Kasumi-1 (cell line): ENCODE results near the gene ZNF516.

Experiments used
- DNase-seq, 2 experiments: peaks; one replicate each; lab custom pipeline; 2025; lab: John Stamatoyannopoulos, UW

Gene ZNF516

DNA sequence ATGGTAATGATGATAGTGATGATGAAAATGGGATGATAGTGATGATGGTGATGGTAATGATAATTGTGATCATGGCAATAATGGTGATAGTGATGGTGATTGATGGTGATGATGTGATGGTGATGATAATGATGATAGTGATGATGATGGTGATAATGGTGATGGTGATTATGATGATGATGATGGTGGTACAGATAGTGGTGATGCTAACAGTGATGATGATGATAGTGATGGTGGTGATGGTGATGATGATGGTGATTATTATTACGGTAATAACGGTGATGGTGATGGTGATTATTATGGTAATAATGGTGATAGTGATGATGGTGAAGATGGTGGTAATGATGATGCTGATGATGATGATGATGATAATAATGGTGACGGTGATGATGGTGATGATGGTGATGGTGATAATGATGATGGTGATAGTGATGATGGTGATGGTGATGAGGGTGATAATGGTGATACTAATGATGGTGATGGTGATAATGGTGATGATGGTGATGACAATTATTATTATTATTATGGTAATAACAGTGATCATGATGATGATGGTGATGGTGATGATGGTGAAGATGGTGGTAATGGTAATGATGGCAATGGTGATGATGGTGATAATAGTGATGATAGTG, 151.0 kb downstream of the ZNF516 start:
- no peak for DNase-seq

DNA sequence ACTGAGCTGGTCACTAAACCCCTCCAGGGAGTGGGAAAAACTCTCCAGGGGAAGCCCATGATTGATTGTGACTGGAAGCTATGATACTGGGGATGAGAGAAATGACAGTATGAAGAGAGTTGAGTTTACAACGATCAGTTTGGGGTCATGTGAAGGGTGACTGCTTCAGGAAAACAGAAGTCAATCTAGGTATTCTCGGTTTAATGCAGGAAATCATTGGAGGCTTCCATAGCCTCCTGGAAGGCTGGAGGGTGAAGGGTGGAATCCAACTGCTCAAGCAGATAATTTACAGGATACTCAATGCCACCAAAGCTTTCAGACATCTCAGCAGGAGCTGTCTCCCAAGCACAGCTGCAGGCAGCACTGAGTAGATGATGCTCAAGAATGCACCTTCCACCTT, 154.6 kb downstream of the ZNF516 start:
- no peak for DNase-seq

DNA sequence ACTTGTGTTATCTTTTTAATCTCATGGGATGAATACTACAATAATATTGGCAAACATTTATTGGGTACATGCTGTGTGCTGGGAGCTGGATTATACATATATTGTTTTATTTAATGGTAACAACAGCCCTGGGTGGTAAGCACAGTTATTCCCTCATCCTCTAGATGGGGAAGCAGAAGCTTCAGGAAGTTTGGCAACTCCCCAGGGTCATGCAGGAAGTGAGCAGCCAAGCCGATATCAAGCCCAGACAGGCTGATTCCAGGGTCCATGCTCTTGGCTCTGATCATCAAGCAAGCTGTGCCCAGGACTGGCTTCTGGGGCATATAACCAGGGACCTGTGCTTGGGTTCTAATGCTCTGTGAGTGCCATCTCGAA, 155.8 kb downstream of the ZNF516 start:
- DNase-seq, result peak; percentile 19 to 52

DNA sequence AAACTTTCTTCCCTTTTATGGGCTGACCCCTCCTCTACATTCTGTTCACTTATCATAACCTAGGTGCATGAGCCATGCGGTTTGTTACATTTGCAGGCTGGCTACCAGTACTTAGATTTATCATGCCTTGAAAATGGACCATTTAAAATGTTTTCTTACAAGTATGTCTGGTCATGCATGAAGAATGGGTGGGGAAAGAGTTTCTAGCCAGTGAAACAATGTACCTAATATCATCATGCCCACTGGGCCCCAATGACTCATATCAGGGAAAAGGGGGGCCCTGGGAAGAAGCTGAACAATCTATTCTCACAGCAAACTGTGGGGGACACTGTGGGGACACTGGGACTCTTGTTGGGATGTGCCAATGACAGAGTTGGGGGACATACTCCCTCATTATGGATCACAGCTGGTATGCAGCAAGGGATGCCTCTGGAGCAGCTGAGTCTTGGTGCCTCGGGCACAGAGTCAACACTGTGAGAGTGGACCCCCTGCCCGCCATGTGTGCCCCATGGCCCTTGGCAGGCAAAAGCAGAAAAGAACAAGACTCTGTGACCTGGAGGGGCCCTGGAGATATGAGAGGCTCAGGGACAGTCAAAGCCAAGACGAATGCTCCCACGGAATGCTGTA, 156.3 kb downstream of the ZNF516 start:
- no peak for DNase-seq

DNA sequence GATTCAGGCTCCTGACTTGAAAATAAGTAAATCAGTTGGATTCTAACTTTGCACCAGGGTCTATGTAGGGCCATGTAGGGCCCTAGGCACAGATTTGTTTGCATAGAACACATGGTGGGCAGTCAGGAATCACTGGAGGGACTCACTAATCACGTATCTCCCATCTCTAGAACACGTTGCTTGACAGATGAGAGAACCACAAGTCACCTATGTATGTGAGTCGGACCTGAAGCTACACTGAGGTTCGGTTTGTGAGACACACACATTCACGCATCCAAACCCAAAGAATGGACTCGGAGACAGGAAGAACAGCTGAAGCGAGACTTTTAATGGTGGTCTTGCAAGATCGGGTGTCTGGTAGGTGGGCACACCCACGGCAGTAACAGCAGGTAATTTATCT, 157.0 kb downstream of the ZNF516 start:
- DNase-seq, result no peak

DNA sequence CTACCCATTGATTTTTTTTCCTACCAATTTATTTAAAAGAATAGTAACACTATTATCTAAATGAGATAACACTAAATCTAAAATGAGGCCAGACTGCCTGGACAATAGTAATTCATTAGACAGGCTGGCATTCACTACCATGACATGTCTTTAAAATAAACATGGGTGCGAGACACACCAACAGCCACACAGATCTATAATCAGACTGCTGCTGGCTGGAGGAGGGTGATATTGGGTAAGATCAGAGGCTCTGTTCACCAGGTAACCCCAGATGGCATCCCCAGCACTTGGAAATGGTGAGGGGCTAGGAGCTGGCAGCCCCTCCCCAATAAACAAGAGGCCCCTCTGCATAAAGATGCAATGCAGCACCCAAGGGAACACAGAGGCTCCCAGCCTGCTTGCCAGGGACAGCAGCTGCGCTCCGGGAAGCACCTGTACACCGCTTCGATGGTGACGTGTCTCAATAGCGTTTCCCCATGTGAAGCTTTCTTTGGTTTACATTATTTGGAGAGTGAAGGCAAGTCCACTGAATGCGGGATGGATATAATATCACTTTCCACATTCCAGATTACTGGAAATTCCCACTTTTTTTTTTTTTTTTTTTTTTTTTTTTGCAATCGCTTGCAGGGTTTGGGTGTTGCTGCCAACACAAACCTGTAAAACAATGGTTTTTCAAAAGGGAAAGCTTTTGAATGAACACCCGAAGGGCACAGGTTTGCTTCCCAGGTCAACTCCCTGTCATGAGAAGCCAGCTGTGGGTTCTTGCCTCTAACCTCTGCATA, 159.0 kb downstream of the ZNF516 start:
- DNase-seq, result no peak

DNA sequence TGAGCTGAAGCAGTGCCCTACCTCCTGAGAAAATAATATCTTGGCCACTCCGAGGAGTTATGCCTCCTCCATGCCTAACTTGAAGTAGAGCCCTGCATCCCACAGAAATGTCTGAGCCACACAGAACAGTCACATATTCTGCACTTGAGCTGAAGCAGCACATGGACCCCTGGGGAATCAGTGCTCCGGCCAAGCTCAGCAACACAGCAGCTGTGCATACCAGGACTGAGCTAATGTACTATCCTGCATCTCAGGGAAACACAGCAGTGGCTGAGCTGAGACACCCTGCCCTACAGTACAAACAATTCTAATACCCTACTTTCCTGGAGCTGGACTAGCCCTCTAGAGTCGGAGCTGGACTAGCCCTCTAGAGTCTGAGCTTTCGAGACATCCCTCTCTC, 166.9 kb downstream of the ZNF516 start:
- DNase-seq, result no peak

DNA sequence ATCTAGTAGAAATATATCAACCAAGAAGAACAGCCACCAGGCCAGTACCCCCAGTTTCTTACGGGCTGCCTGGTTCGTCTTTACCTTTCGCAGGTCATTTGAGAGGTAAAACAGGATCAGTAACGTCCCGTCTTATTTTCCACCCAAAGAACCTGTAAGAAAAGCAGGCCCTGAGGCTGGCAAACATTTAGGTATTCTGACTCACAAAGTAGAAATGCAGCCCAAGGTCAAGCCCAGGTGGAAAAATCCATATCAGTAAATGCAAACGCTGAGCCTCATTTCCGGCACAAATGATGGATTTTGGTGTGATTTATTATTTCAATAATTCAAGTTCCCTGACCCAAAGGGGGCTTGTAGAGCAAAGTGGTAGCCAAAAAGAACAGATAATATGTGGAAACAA, 171.2 kb downstream of the ZNF516 start:
- no peak for DNase-seq

DNA sequence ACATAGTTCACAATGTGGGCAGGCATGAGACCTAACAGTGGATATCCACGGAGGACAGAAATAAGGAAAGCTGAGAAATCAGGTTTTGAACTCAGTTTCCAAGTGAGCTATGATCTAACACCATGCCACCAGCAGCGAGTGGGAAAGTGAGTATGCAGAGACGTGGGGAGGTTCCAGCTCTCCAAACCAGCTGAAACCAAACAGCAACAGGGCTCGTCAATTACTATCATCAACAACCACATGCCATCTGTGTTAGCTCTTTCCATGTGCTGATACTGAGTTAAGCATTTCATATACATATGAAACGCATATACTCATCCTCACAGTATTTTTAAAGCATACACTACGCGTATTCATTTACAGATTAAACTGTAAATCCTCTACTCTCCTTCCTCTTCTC, 172.4 kb downstream of the ZNF516 start:
- DNase-seq, result no peak

DNA sequence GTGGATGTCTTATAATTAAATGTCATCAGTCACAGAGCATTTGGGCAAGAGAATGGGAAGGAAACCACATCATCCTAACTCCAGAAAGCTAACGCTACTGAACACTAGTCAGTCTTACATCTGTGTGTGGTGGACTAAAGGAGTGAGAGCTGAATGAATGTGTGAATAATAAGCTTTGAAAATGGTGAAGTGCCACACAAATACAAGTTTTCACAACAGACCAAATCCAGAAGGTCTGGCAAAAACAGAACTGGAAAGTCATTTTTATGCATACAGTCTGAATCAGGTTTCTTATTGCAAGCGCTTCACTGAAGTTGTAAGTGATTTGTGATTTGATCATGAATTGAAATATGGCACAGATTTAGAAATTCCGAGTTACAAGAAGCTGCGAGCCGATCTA, 175.7 kb downstream of the ZNF516 start:
- no peak for DNase-seq

DNA sequence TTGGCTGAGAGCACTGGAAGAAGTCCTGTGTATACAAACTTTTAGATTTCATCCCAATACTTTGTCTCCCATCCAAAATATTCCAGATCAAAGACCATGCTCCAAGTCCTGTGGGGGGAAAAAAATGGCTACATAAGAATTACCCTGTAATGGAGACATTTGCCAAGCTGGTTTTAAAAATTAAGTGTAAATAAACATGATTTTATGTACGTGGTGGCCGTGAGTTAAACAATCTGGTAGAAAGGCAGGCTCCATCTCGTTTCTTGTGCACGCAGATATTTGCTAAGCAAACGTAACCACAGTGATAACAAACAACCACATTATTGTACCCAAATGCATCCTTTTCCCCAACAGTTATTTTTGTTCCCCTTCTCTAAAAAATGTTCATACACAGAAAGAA, 176.4 kb downstream of the ZNF516 start:
- DNase-seq, result no peak

DNA sequence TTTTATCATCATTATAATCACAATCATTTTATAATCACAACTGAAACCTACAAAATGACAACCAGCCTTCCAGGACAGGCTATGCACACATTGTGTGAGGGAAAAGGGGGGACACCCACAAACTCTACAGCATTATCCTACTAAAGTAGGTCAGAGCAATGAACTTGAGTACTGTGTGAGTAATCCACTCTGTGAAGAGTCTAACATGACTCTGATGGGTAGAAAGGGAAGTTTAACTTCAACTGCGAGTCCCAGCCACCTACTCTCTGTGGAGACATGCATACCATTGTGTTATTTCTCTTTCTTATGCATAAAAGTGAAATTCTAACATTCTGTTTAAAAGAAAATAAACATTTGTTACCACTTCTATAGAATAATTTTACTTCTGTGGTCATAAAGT, 177.9 kb downstream of the ZNF516 start:
- DNase-seq, result no peak

DNA sequence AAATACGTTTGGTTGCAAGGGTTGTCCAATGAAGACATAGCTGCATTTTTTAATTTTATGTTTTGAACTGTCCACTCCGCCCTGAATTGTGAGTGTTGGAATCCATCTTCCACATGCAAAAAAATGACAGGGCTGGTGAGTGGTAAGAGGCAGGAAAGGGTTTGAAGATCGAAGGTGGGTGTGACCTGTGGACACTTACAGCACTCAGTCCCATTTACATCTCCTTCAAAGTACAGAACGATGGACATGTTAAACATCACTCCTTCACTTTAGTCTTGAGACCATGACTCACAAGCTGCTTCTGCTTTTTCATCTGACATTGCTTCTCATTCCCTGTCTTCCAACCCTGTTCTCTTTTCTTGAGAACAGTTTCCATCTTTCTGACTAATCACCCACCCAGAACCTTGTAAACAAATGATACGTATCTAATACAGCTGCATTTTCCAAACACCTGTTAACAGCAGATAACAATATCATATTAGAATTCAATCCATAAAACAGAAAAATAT, 179.3 kb downstream of the ZNF516 start:
- DNase-seq, result peak; percentile 19 to 46

DNA sequence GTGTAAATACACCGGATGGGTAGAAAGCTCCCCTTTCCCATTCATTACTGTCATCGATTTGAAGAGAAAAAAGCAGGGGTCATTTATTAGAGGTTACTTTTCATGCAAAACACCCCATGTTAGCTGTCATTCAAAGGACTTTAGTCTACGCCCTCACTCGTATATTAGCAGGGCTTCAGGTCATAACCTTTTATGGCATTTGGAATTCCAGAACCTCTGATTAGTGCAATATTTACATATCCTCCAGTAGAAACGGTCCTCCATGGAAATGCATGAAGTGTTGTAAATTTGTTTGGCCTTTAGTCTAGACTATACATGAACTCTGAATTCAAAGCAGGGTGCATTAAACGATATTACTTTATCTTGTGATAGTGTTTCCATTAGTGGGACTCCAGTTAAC, 180.5 kb downstream of the ZNF516 start:
- no peak for DNase-seq

DNA sequence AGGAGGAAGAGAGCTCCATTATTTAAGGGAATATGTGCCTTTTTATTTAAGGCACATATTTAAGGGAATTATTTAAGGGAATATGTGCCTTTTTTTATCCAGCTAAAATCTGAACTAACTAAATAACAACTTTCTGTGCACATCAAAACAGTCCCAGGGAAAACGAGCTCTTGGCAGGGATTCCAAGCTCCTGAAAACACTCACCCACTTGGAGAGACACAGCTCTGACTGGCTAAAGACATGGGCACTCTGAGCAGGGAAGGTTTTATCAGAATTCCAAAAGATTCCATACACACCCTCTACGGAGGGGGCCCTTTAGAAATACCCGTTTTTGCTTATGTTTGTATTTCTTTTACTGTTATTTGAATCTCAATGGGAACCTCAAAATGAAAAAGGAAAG, 181.0 kb downstream of the ZNF516 start:
- DNase-seq, result no peak
